ENCODE measurements around the gene SEC16A.

SEC16A gene

GRCh38 chr9:136395020-136395340, 87.9 kb downstream of the SEC16A start:
- no peak for DNase-seq

- no peak for DNase-seq
These were observed 88.4 kb downstream of the SEC16A start for GRCh38 chr9:136394312-136395019.

GRCh38 chr9:136393531-136393930, 89.3 kb downstream of the SEC16A start:
- no peak for DNase-seq

- DNase-seq, result no peak
These were observed 90.0 kb downstream of the SEC16A start for GRCh38 chr9:136392538-136393449.

GRCh38 chr9:136391737-136392537, 90.9 kb downstream of the SEC16A start:
- DNase-seq, result no peak
